Superior temporal gyrus (tissue), 1 donor: ENCODE data around the gene EPB41L4A.

ENCODE experiments used
- DNase-seq: peaks from one replicate; pipeline ENCODE4 v3.0.0-alpha.2; 2016; ENCODE audit errors: extremely low spot score

Gene EPB41L4A

GRCh38 chr5:112116371-112116770, 302.7 kb downstream of the EPB41L4A start:
- DNase-seq = no peak

DNA sequence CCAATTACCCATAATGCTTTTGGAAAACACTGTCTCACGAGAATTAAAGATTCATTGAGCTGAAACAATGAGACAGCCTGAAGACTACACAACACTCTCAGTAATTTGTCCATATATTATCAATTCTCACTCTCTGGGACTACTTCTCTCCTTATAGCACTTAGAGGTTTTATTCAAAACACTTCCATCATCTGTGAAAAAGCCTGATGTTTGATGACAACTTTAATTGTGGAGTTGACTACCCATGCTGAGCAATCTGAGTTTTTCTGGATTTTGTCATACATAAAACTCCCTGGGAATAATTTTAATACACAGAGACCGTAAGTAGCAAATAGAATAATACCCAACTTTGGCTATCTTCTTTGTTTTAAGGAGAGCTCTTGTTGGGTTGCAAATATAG, 305.5 kb downstream of the EPB41L4A start:
- DNase-seq = no peak
